ENCODE measurements around the gene ASB2. TPM values are rescaled to one million over a fixed set of nuclear protein-coding genes. Genes with fewer than 3 reads are reported as not detected.

Gene ASB2
- total and polyA plus RNA-seq, 2 of the 13 experiments (the other 11 are each of a cell fraction or from before 2014, with no cell fraction given), result 0.82 to 4.1 TPM

DNA sequence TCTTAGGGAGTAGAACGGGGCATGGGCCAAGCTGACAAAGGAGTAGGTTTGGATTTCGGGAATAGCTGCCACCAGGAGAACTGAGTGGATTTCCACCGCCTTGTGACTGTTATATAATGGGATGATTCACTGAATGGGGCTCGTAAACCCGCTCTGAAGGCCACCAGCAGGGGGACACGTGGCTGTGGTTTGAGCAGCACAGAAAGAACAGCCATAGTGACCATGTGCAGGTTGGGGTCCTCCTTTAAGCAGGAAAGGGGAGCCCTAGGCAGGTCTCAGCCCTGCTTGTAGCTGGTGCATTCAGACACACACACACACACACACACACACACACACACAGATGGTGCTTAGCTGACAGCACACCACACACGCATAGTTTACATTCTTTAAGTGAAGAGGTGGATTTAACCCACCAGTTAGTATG is 8.6 kb upstream of the ASB2 start (continued):
- TF ChIP-seq NFRKB (IDR thresholded peaks at IDR 0.05), result no peak
- TF ChIP-seq, protein P1, sequence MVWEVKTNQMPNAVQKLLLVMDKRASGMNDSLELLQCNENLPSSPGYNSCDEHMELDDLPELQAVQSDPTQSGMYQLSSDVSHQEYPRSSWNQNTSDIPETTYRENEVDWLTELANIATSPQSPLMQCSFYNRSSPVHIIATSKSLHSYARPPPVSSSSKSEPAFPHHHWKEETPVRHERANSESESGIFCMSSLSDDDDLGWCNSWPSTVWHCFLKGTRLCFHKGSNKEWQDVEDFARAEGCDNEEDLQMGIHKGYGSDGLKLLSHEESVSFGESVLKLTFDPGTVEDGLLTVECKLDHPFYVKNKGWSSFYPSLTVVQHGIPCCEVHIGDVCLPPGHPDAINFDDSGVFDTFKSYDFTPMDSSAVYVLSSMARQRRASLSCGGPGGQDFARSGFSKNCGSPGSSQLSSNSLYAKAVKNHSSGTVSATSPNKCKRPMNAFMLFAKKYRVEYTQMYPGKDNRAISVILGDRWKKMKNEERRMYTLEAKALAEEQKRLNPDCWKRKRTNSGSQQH (CRISPR knock-in tag; IDR thresholded peaks at IDR 0.05; ENCODE audit: low read depth), result 0 out of 2 replicates have a peak, but pooled peaks have one; percentile 55
- TF ChIP-seq, protein P2, sequence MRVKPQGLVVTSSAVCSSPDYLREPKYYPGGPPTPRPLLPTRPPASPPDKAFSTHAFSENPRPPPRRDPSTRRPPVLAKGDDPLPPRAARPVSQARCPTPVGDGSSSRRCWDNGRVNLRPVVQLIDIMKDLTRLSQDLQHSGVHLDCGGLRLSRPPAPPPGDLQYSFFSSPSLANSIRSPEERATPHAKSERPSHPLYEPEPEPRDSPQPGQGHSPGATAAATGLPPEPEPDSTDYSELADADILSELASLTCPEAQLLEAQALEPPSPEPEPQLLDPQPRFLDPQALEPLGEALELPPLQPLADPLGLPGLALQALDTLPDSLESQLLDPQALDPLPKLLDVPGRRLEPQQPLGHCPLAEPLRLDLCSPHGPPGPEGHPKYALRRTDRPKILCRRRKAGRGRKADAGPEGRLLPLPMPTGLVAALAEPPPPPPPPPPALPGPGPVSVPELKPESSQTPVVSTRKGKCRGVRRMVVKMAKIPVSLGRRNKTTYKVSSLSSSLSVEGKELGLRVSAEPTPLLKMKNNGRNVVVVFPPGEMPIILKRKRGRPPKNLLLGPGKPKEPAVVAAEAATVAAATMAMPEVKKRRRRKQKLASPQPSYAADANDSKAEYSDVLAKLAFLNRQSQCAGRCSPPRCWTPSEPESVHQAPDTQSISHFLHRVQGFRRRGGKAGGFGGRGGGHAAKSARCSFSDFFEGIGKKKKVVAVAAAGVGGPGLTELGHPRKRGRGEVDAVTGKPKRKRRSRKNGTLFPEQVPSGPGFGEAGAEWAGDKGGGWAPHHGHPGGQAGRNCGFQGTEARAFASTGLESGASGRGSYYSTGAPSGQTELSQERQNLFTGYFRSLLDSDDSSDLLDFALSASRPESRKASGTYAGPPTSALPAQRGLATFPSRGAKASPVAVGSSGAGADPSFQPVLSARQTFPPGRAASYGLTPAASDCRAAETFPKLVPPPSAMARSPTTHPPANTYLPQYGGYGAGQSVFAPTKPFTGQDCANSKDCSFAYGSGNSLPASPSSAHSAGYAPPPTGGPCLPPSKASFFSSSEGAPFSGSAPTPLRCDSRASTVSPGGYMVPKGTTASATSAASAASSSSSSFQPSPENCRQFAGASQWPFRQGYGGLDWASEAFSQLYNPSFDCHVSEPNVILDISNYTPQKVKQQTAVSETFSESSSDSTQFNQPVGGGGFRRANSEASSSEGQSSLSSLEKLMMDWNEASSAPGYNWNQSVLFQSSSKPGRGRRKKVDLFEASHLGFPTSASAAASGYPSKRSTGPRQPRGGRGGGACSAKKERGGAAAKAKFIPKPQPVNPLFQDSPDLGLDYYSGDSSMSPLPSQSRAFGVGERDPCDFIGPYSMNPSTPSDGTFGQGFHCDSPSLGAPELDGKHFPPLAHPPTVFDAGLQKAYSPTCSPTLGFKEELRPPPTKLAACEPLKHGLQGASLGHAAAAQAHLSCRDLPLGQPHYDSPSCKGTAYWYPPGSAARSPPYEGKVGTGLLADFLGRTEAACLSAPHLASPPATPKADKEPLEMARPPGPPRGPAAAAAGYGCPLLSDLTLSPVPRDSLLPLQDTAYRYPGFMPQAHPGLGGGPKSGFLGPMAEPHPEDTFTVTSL (CRISPR knock-in tag; IDR thresholded peaks at IDR 0.05; ENCODE audit: borderline replicate concordance), result no peak
- no peak for TF ChIP-seq ZBTB14 (CRISPR knock-in tag; IDR thresholded peaks at IDR 0.05)
- TF ChIP-seq SKIL (CRISPR knock-in tag; IDR thresholded peaks at IDR 0.05; ENCODE audit: borderline replicate concordance), result 0 out of 2 replicates have a peak, but pooled peaks have one; percentile 21
- TF ChIP-seq FOXA1 (IDR thresholded peaks at IDR 0.05), result no peak
- TF ChIP-seq FOXA1 (CRISPR knock-in tag; IDR thresholded peaks at IDR 0.05), result peak; percentile 22; the same call in 1 of the 2 replicates
- TF ChIP-seq SRY (CRISPR knock-in tag; IDR thresholded peaks at IDR 0.05), result no peak
- TF ChIP-seq, protein P3, sequence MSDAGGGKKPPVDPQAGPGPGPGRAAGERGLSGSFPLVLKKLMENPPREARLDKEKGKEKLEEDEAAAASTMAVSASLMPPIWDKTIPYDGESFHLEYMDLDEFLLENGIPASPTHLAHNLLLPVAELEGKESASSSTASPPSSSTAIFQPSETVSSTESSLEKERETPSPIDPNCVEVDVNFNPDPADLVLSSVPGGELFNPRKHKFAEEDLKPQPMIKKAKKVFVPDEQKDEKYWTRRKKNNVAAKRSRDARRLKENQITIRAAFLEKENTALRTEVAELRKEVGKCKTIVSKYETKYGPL (CRISPR knock-in tag; IDR thresholded peaks at IDR 0.05), result peak; percentile 95; the same call in 1 of the 2 replicates
- TF ChIP-seq ZFY (CRISPR knock-in tag; IDR thresholded peaks at IDR 0.05), result no peak
- no peak for TF ChIP-seq CEBPG (CRISPR knock-in tag; IDR thresholded peaks at IDR 0.05)
- no peak for TF ChIP-seq ZIK1 (CRISPR knock-in tag; IDR thresholded peaks at IDR 0.05; ENCODE audit: borderline replicate concordance, low read depth)
- TF ChIP-seq ESRRA (CRISPR knock-in tag; IDR thresholded peaks at IDR 0.05; ENCODE audit: low read depth), result no peak
- TF ChIP-seq ZNF713 (CRISPR knock-in tag; IDR thresholded peaks at IDR 0.05), result no peak
- no peak for TF ChIP-seq ZBTB2 (CRISPR knock-in tag; IDR thresholded peaks at IDR 0.05; ENCODE audit: low read depth)
- TF ChIP-seq ZNF343 (CRISPR knock-in tag; IDR thresholded peaks at IDR 0.05), result no peak
